ENCODE data around the gene DAZAP1. TPM values are rescaled to one million over a fixed set of nuclear protein-coding genes. Genes with fewer than 3 reads are reported as not detected.

DAZAP1 gene
- total RNA-seq, 4 donors from 2014 or later: 41.5 to 75.4 (median 49.2) TPM

DNA sequence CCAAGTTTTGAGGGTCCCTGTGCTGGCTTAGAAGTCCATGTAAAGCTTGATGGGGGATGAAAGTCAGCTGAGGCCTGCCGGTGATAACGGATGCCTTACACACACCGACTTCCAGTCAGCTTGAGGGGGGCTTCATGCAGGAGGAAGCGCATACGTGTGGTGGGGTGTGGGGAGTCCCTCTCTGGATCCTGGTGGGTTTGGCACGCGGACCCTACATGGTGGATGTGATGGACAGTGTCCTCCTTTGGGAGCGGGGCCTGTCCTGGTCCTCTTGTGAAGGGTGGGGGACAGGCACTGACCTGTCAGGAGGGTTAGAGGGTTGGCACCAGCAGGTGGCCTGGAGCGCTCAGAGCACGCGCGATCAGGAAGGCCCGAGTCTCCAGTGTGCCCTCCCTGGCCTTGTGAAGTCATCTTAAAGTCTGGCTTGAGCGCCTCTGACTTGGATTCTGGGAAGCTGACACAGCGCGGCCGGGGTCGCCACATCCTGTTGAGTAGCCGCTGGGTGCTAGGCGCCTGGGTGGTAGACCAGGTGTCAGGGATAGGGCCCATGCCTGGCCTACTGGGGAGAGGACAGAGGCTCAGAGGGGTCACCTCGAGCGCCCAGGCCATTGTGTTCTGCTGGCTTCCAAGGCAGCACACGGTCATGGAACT is 2.9 kb downstream of the DAZAP1 start:
- H3K4me3 ChIP-seq: peak overlapping the region; percentile 100
- peaks cover 80% of the 10 kb centered on the region for H3K4me1 ChIP-seq
- H3K36me3 ChIP-seq: peaks cover 11% of the 10 kb centered on the region
- H3K27me3 ChIP-seq: no peaks in the 10 kb centered on the region
- no peaks in the 10 kb centered on the region for H3K9me3 ChIP-seq
- DNase-seq (ENCODE audit: low spot score in 2 of 2): no peak
- no peak for TF ChIP-seq POLR2AphosphoS5 (IDR thresholded peaks at IDR 0.05)
- no peak for TF ChIP-seq POLR2A (IDR thresholded peaks at IDR 0.05)
- TF ChIP-seq, protein P1, sequence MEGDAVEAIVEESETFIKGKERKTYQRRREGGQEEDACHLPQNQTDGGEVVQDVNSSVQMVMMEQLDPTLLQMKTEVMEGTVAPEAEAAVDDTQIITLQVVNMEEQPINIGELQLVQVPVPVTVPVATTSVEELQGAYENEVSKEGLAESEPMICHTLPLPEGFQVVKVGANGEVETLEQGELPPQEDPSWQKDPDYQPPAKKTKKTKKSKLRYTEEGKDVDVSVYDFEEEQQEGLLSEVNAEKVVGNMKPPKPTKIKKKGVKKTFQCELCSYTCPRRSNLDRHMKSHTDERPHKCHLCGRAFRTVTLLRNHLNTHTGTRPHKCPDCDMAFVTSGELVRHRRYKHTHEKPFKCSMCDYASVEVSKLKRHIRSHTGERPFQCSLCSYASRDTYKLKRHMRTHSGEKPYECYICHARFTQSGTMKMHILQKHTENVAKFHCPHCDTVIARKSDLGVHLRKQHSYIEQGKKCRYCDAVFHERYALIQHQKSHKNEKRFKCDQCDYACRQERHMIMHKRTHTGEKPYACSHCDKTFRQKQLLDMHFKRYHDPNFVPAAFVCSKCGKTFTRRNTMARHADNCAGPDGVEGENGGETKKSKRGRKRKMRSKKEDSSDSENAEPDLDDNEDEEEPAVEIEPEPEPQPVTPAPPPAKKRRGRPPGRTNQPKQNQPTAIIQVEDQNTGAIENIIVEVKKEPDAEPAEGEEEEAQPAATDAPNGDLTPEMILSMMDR (IDR thresholded peaks at IDR 0.05): no peak
- TF ChIP-seq EP300 (IDR thresholded peaks at IDR 0.05): no peak
- H3K27ac ChIP-seq: peak overlapping the region; percentile 30
- 73% methylated on average over 8 of the region's 23 CpGs for WGBS

DNA sequence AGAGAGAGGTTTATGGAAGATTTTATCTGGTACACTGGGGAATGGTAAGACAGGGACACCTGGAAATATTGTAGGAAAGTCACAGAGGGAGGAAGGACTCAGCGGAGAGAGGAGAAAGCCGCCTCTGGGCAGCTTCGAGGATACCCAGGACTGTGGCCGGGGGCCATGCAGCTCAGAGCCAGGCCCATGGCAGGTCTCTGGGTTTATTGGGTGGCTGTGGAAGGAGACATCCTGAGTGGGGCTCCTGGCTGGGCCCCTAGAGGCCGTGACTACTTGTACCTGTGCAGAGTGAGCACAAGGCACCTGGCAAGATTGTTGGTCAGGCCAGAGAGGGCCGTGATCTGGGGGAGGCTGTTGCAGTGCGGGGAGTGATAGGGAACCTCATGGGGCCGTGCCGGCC is 3.4 kb downstream of the DAZAP1 start:
- TF ChIP-seq POLR2A (IDR thresholded peaks at IDR 0.05) (no peak), EP300 (IDR thresholded peaks at IDR 0.05) (no peak), POLR2AphosphoS5 (IDR thresholded peaks at IDR 0.05) (no peak)
- TF ChIP-seq, protein P1 (IDR thresholded peaks at IDR 0.05): no peak
- H3K4me3 ChIP-seq: peak overlapping the region; percentile 100
- peak overlapping the region; percentile 30 for H3K27ac ChIP-seq
- WGBS: 79% methylated on average over 9 of the region's 9 CpGs
- H3K4me1 ChIP-seq: peaks cover 85% of the 10 kb centered on the region
- H3K9me3 ChIP-seq: no peaks in the 10 kb centered on the region
- no peak for DNase-seq (ENCODE audit: low spot score in 2 of 2)
- H3K27me3 ChIP-seq: no peaks in the 10 kb centered on the region
- peaks cover 11% of the 10 kb centered on the region for H3K36me3 ChIP-seq

DNA sequence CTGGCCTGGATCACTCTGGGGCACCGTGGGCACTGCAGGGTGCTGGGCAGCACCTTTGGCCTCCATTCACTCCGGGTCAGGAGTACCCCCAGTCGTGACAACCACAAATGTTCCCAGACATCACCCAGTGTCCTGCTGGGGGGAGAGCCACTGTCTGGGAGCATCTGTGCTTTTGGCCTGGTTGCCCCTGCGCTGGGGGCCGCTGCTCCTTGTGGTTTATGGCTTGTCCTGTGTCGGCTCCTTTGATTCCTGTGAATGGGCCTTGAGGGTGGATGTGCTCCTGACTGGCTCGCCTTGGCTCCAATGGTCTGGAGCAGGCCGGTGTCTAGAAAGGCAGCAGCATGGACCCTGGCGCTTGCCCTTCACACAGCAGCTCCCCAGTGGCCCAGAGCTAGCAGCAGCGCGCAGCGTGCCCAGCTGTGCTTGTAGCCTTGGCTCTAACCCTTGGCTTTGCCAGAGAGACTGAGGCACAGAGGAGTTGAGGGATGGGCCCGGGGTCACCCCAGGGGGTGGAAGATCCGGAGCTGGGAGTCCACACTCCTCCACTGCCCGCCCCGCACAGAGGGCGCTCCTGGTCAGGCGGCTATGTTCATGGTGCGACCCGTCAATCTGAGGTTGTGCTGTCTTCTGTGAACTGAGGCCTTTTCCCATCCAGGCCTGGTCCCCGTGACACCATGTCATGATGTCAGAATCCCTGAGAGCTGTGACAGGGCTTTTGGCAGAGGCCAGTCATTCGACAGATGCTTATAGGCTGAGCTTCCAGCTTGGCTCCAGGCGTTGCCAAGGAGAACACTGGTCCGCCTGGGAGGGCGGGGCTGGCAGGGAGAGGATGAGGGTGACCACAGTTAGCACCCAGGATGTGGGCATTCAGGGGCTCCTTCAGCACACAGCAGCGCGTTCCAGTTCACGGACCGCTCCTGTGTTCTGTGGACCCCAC is 4.1 kb downstream of the DAZAP1 start:
- 75% methylated on average over 12 of the region's 29 CpGs for WGBS
- Histone ChIP-seq H3K9me3 (no peaks in the 10 kb centered on the region), H3K27ac (peak overlapping the region; percentile 36), H3K27me3 (no peaks in the 10 kb centered on the region), H3K36me3 (peaks cover 11% of the 10 kb centered on the region), H3K4me3 (peak overlapping the region; percentile 9), H3K4me1 (peaks cover 85% of the 10 kb centered on the region)
- DNase-seq (ENCODE audit: low spot score in 2 of 2): no peak
- TF ChIP-seq POLR2AphosphoS5 (IDR thresholded peaks at IDR 0.05) (no peak), EP300 (IDR thresholded peaks at IDR 0.05) (no peak), POLR2A (IDR thresholded peaks at IDR 0.05) (no peak)
- TF ChIP-seq, protein P1 (IDR thresholded peaks at IDR 0.05): no peak

DNA sequence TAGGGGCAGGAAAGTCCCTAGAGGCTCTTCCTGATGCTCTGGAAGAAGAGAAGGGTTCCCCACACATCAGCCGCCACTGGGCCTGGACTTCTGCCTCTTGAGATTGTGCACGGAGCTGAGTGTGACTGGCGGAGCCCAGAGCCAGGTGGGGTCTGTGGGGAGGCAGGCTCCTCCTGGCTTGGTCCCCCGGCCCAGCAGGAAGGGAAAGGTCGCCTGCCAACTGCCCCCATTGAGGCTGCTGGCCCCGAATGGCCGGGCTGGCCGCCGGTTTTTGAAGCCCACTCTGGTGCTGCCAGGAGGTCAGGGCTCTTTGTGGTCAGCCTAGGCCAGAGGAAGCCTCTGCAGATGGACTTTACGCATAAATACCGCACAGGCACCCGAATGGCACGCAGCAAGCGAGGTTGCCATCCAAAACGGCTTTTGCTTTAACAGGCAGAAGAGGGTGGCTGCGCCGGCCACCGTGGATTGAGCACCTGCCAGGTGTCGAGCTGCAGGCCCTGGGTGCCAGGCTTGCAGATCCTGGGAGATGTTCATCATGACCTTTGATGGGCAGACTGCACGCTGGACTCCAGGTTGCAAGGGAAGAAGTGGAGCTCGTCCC is 5.0 kb downstream of the DAZAP1 start:
- WGBS: 40% methylated on average over 4 of the region's 21 CpGs
- Histone ChIP-seq H3K36me3 (peaks cover 11% of the 10 kb centered on the region), H3K4me3 (no peak overlapping the region), H3K4me1 (peaks cover 88% of the 10 kb centered on the region), H3K9me3 (no peaks in the 10 kb centered on the region), H3K27me3 (no peaks in the 10 kb centered on the region), H3K27ac (peak overlapping the region; percentile 36)
- DNase-seq (ENCODE audit: low spot score in 2 of 2): no peak
- TF ChIP-seq, protein P1 (IDR thresholded peaks at IDR 0.05): no peak
- TF ChIP-seq POLR2AphosphoS5 (IDR thresholded peaks at IDR 0.05) (no peak), EP300 (IDR thresholded peaks at IDR 0.05) (no peak), POLR2A (IDR thresholded peaks at IDR 0.05) (no peak)

All from suprapubic skin (tissue), 4 donors.